HEK293T (cell line): ENCODE measurements around the gene RNF38.
A peak's percentile ranks its signal among the peaks of the same experiment; 100 is the strongest.
"Not testable (repeated sequence)": the region's sequence is repeated elsewhere in the genome, so short reads cannot be mapped to it uniquely, and the experiment has no call there.

Experiments used
- CTCF ChIA-PET: fragments of 350-600 bp; formaldehyde crosslinking; extraction: SDS; loops from one replicate; lab custom pipeline; 2021; ENCODE audit warnings: antibody characterized with exemption, inconsistent platforms; lab: Yijun Ruan, JAX
- POLR2A ChIA-PET: fragments of 350-600 bp; formaldehyde crosslinking; extraction: SDS; loops from one replicate; lab custom pipeline; 2020; ENCODE audit warnings: antibody characterized with exemption, inconsistent platforms; lab: Yijun Ruan, JAX
- DNase-seq: peaks from one replicate; pipeline ENCODE4 v3.0.0; 2012; ENCODE audit warnings: mixed read lengths; ENCODE audit errors: extremely low spot score
- ARNT ChIP-seq: fragments of 450-650 bp; IDR thresholded peaks from 2 replicates; pipeline ENCODE4 v1.6.1; 2017; ENCODE audit warnings: mild to moderate bottlenecking
- BHLHE40 ChIP-seq: fragments of 450-650 bp; IDR thresholded peaks from 2 replicates; pipeline ENCODE4 v1.6.1; 2016; ENCODE audit warnings: mild to moderate bottlenecking, moderate library complexity, borderline replicate concordance
- CTBP1 ChIP-seq: fragments of 450-650 bp; IDR thresholded peaks from 2 replicates; pipeline ENCODE4 v1.6.1; 2016; ENCODE audit warnings: borderline replicate concordance
- ELF4 ChIP-seq: fragments of 450-650 bp; IDR thresholded peaks from 2 replicates; pipeline ENCODE4 v1.6.1; 2017; ENCODE audit warnings: antibody characterized with exemption
- FOXA1 ChIP-seq: fragments of 450-650 bp; IDR thresholded peaks from 2 replicates; pipeline ENCODE4 v1.6.1; 2016; ENCODE audit warnings: mild to moderate bottlenecking
- FOXK2 ChIP-seq: fragments of 450-650 bp; IDR thresholded peaks from 2 replicates; pipeline ENCODE4 v1.6.1; 2016; ENCODE audit warnings: mild to moderate bottlenecking
- FOXM1 ChIP-seq: fragments of 450-650 bp; IDR thresholded peaks from 2 replicates; pipeline ENCODE4 v1.6.1; 2017; ENCODE audit warnings: mild to moderate bottlenecking, borderline replicate concordance
- HDGF ChIP-seq: fragments of 450-650 bp; IDR thresholded peaks from 2 replicates; pipeline ENCODE4 v1.6.1; 2017; ENCODE audit warnings: antibody characterized with exemption, borderline replicate concordance
- L3MBTL2 ChIP-seq: fragments of 450-650 bp; conservative IDR thresholded peaks from 2 replicates; pipeline ENCODE4 v1.6.1; 2016; ENCODE audit warnings: mild to moderate bottlenecking
- LEF1 ChIP-seq: fragments of 450-650 bp; IDR thresholded peaks from 2 replicates; pipeline ENCODE4 v1.6.1; 2017; ENCODE audit warnings: mild to moderate bottlenecking, borderline replicate concordance
- NFRKB ChIP-seq: fragments of 450-650 bp; IDR thresholded peaks from 2 replicates; pipeline ENCODE4 v1.6.1; 2016; ENCODE audit warnings: mild to moderate bottlenecking, moderate library complexity
- PKNOX1 ChIP-seq: fragments of 450-650 bp; IDR thresholded peaks from 2 replicates; pipeline ENCODE4 v1.6.1; 2016
- SP1 ChIP-seq: fragments of 450-650 bp; IDR thresholded peaks from 2 replicates; pipeline ENCODE4 v1.6.1; 2017
- SUZ12 ChIP-seq: fragments of 450-650 bp; IDR thresholded peaks from 2 replicates; pipeline ENCODE4 v1.6.1; 2016; ENCODE audit warnings: mild to moderate bottlenecking
- TARDBP ChIP-seq: fragments of 450-650 bp; IDR thresholded peaks from 2 replicates; pipeline ENCODE4 v1.6.1; 2016
- ZNF384 ChIP-seq: fragments of 450-650 bp; IDR thresholded peaks from 2 replicates; pipeline ENCODE4 v1.6.1; 2016

RNF38 gene

GRCh38 chr9:36316049-36316448 lies 84.0 kb downstream of the RNF38 start:
- ChIA-PET CTCF (interaction anchor here (0.5 to 0.6 kb wide), 2 partner anchors 64 to 412 kb away, joined by 3 read pairs; no protein-coding TSS in a partner anchor), POLR2A (no interaction called here)
- TF ChIP-seq TARDBP = no peak
- no peak for TF ChIP-seq L3MBTL2
- TF ChIP-seq SUZ12 = no peak
- TF ChIP-seq ARNT = no peak
- TF ChIP-seq LEF1 = no peak
- no peak for TF ChIP-seq BHLHE40
- no peak for TF ChIP-seq PKNOX1
- TF ChIP-seq ELF4 = no peak
- no peak for TF ChIP-seq FOXM1
- no peak for TF ChIP-seq FOXA1
- no peak for TF ChIP-seq ZNF384
- TF ChIP-seq HDGF = no peak
- no peak for TF ChIP-seq CTBP1
- no peak for TF ChIP-seq FOXK2
- no peak for TF ChIP-seq SP1
- no peak for TF ChIP-seq NFRKB
- no peak for DNase-seq

GRCh38 chr9:36315283-36315682 lies 84.8 kb downstream of the RNF38 start:
- no peak for TF ChIP-seq BHLHE40
- ChIA-PET POLR2A (no interaction called here), CTCF (interaction anchor here (0.7 kb wide), 1 partner anchor 13 kb away, joined by 3 read pairs; no protein-coding TSS in a partner anchor)
- no peak for DNase-seq

- POLR2A ChIA-PET = no interaction called here
Observed at GRCh38 chr9:36314740-36315139, 85.3 kb downstream of the RNF38 start.

GRCh38 chr9:36306471-36307306 lies 93.4 kb downstream of the RNF38 start:
- POLR2A ChIA-PET = interaction anchor here (1.0 kb wide), 1 partner anchor 48 kb away, joined by 4 read pairs; no protein-coding TSS in a partner anchor
- DNase-seq = no peak
- TF ChIP-seq PKNOX1 = 0 out of 2 replicates have a peak, but pooled peaks have one; percentile 14
- no peak for TF ChIP-seq NFRKB
- no peak for TF ChIP-seq CTBP1
- no peak for TF ChIP-seq FOXA1
- CTCF ChIA-PET = no interaction called here

More at GRCh38 chr9:36314740-36315139, 85.3 kb downstream of the RNF38 start:
- DNase-seq = no peak
- CTCF ChIA-PET = interaction anchor here (0.7 kb wide), 1 partner anchor 14 kb away, joined by 3 read pairs; no protein-coding TSS in a partner anchor
- TF ChIP-seq FOXA1 = no peak
- no peak for TF ChIP-seq SUZ12
- TF ChIP-seq CTBP1 = no peak
- TF ChIP-seq LEF1 = no peak

GRCh38 chr9:36304366-36304765 lies 95.7 kb downstream of the RNF38 start:
- CTCF ChIA-PET, DNase-seq, POLR2A ChIA-PET: not testable (repeated sequence)

- POLR2A ChIA-PET = interaction anchor here (0.8 kb wide), 1 partner anchor 25 kb away, joined by 4 read pairs; no protein-coding TSS in a partner anchor
- CTCF ChIA-PET = no interaction called here
- TF ChIP-seq L3MBTL2 (no peak), PKNOX1 (no peak)
Observed at GRCh38 chr9:36301227-36301626, 98.8 kb downstream of the RNF38 start.

GRCh38 chr9:36298566-36298965 lies 101.5 kb downstream of the RNF38 start:
- ChIA-PET CTCF (no interaction called here), POLR2A (no interaction called here)
- no peak for TF ChIP-seq TARDBP
- TF ChIP-seq FOXK2 = no peak
- TF ChIP-seq FOXM1 = no peak
- no peak for TF ChIP-seq ELF4
- TF ChIP-seq SUZ12 = no peak
- TF ChIP-seq HDGF = no peak
- TF ChIP-seq NFRKB = no peak
- TF ChIP-seq LEF1 = no peak
- no peak for TF ChIP-seq ARNT
- no peak for TF ChIP-seq PKNOX1
- TF ChIP-seq ZNF384 = no peak
- TF ChIP-seq BHLHE40 = no peak
- TF ChIP-seq FOXA1 = no peak
- TF ChIP-seq CTBP1 = no peak
- no peak for TF ChIP-seq L3MBTL2
- no peak for TF ChIP-seq SP1
- DNase-seq = no peak

More at GRCh38 chr9:36301227-36301626, 98.8 kb downstream of the RNF38 start:
- DNase-seq = no peak
